Cortex of kidney (tissue), 1 donor: ENCODE results near the gene ERFL.

Source experiments
- DNase-seq: peaks from one replicate; lab custom pipeline; 2025; lab: John Stamatoyannopoulos, UW

The ERFL gene

DNA sequence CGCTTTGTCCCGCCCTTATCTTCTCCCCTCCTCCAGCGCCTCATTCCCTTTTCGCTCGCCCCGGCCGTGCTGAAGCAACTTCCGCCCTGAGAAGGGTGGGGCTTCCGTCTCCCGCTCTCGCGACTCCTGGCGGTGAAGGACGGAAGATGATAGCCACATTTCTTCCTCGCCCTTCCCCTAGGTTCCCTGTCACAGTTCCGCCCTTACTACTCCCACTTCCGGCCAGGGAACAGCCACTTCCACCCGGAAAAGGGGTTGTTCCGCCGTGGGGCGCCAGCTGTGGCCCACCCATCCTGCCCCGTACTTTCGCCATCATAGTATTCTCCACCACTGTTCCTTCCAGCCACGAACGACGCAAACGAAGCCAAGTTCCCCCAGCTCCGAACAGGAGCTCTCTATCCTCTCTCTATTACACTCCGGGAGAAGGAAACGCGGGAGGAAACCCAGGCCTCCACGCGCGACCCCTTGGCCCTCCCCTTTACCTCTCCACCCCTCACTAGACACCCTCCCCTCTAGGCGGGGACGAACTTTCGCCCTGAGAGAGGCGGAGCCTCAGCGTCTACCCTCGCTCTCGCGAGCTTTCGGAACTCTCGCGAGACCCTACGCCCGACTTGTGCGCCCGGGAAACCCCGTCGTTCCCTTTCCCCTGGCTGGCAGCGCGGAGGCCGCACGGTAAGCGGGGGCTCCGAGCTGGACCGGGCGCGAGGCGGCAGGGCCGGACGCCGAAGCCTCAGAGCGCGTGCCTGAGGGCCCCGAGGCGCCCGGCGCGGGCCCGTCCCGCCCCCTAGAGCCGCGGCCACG, 68.4 kb downstream of the ERFL start, which contains the start of gene RPS19:
Gene RPS19 (plus strand): TSS at position 638 of the 801 bp plus-strand sequence. CDS start 520 bp downstream, outside the sequence.
- DNase-seq, result peak; percentile 65

DNA sequence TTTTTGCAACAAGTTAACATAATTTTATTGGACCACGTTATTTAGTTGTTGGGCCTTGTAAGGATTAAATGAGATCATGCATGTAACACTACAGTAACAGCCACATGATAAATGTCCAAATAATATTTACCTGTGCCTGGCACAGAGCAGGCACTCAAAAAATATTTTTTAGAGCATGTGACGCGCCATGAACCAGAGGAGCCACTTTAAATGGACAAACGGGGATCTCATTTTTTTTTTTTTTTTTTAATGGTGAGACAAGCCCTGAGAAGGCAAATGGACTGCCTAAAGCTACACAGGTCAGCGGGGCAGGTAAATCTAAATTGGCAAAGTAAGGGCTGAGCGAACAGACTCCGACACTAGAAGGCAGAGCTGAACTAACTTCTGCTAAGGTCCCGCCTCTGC, 69.0 kb downstream of the ERFL start:
- no peak for DNase-seq
